Measurements from ENCODE around the gene SPDYE18.
"Not testable (repeated sequence)": the region's sequence is repeated elsewhere in the genome, so short reads cannot be mapped to it uniquely, and the experiment has no call there.

Gene SPDYE18

GRCh38 chr7:77062557-77062956 is at the start of gene SPDYE18:
Gene SPDYE18, minus strand, starts transcription at chr7:77062558. Its CDS starts 2,046 bp downstream, at chr7:77060512.
- not testable (repeated sequence) for H3K9ac ChIP-seq (ENCODE audit: low read length); H2AFZ ChIP-seq (ENCODE audit: low read depth, low read length, severe bottlenecking)

GRCh38 chr7:77108362-77108761 is 46.0 kb upstream of the SPDYE18 start:
- not testable (repeated sequence) for H3K9me3 ChIP-seq (ENCODE audit: insufficient read depth, low read length); H3K27me3 ChIP-seq (ENCODE audit: low read length); H3K36me3 ChIP-seq (ENCODE audit: low read length); H3K4me3 ChIP-seq (ENCODE audit: insufficient read depth, low read length, poor library complexity, severe bottlenecking); H3K9ac ChIP-seq (ENCODE audit: low read length); H2AFZ ChIP-seq (ENCODE audit: low read depth, low read length, severe bottlenecking); H3K27ac ChIP-seq (ENCODE audit: low read depth, low read length); H3F3A ChIP-seq (ENCODE audit: insufficient read depth); H4K20me1 ChIP-seq (ENCODE audit: low read depth, low read length); H3K4me2 ChIP-seq (ENCODE audit: low read depth, low read length, poor library complexity, severe bottlenecking); H3K79me2 ChIP-seq (ENCODE audit: insufficient read depth, low read length); H3K9me2 ChIP-seq (replicated peaks; ENCODE audit: insufficient read depth, low read length)

More at GRCh38 chr7:77062557-77062956, at the start of gene SPDYE18:
- not testable (repeated sequence) for H3K4me3 ChIP-seq (ENCODE audit: insufficient read depth, low read length, poor library complexity, severe bottlenecking); H3K9me3 ChIP-seq (ENCODE audit: insufficient read depth, low read length); H3K27ac ChIP-seq (ENCODE audit: low read depth, low read length); H3K4me2 ChIP-seq (ENCODE audit: low read depth, low read length, poor library complexity, severe bottlenecking); H3K79me2 ChIP-seq (ENCODE audit: insufficient read depth, low read length); H4K20me1 ChIP-seq (ENCODE audit: low read depth, low read length); H3F3A ChIP-seq (ENCODE audit: insufficient read depth); H3K9me2 ChIP-seq (replicated peaks; ENCODE audit: insufficient read depth, low read length); H3K36me3 ChIP-seq (ENCODE audit: low read length); H3K27me3 ChIP-seq (ENCODE audit: low read length)

GRCh38 chr7:77107659-77108058 is 45.3 kb upstream of the SPDYE18 start:
- not testable (repeated sequence) for H4K20me1 ChIP-seq (ENCODE audit: low read depth, low read length)

GRCh38 chr7:77105904-77106303 is 43.5 kb upstream of the SPDYE18 start:
- not testable (repeated sequence) for H3K79me2 ChIP-seq (ENCODE audit: insufficient read depth, low read length); H3K27me3 ChIP-seq (ENCODE audit: low read length); H3K9me2 ChIP-seq (replicated peaks; ENCODE audit: insufficient read depth, low read length); H3K4me3 ChIP-seq (ENCODE audit: insufficient read depth, low read length, poor library complexity, severe bottlenecking); H3K9me3 ChIP-seq (ENCODE audit: insufficient read depth, low read length); H3K36me3 ChIP-seq (ENCODE audit: low read length); H3K4me2 ChIP-seq (ENCODE audit: low read depth, low read length, poor library complexity, severe bottlenecking); H3K9ac ChIP-seq (ENCODE audit: low read length); H2AFZ ChIP-seq (ENCODE audit: low read depth, low read length, severe bottlenecking); H3K27ac ChIP-seq (ENCODE audit: low read depth, low read length); H3F3A ChIP-seq (ENCODE audit: insufficient read depth); H4K20me1 ChIP-seq (ENCODE audit: low read depth, low read length)

More at GRCh38 chr7:77107659-77108058, 45.3 kb upstream of the SPDYE18 start:
- H3K4me3 ChIP-seq (ENCODE audit: insufficient read depth, low read length, poor library complexity, severe bottlenecking); H2AFZ ChIP-seq (ENCODE audit: low read depth, low read length, severe bottlenecking); H3K36me3 ChIP-seq (ENCODE audit: low read length); H3K79me2 ChIP-seq (ENCODE audit: insufficient read depth, low read length); H3F3A ChIP-seq (ENCODE audit: insufficient read depth); H3K9me3 ChIP-seq (ENCODE audit: insufficient read depth, low read length); H3K4me2 ChIP-seq (ENCODE audit: low read depth, low read length, poor library complexity, severe bottlenecking); H3K27ac ChIP-seq (ENCODE audit: low read depth, low read length); H3K9me2 ChIP-seq (replicated peaks; ENCODE audit: insufficient read depth, low read length); H3K27me3 ChIP-seq (ENCODE audit: low read length); H3K9ac ChIP-seq (ENCODE audit: low read length): not testable (repeated sequence)

GRCh38 chr7:77102671-77103070 is 40.3 kb upstream of the SPDYE18 start:
- H3K4me2 ChIP-seq (ENCODE audit: low read depth, low read length, poor library complexity, severe bottlenecking); H3K27ac ChIP-seq (ENCODE audit: low read depth, low read length); H3K9me3 ChIP-seq (ENCODE audit: insufficient read depth, low read length); H3F3A ChIP-seq (ENCODE audit: insufficient read depth); H3K79me2 ChIP-seq (ENCODE audit: insufficient read depth, low read length); H3K27me3 ChIP-seq (ENCODE audit: low read length); H4K20me1 ChIP-seq (ENCODE audit: low read depth, low read length); H3K9ac ChIP-seq (ENCODE audit: low read length); H3K9me2 ChIP-seq (replicated peaks; ENCODE audit: insufficient read depth, low read length); H2AFZ ChIP-seq (ENCODE audit: low read depth, low read length, severe bottlenecking); H3K4me3 ChIP-seq (ENCODE audit: insufficient read depth, low read length, poor library complexity, severe bottlenecking); H3K36me3 ChIP-seq (ENCODE audit: low read length): not testable (repeated sequence)

GRCh38 chr7:77101187-77101586 is 38.8 kb upstream of the SPDYE18 start:
- not testable (repeated sequence) for H3K9me2 ChIP-seq (replicated peaks; ENCODE audit: insufficient read depth, low read length); H3K36me3 ChIP-seq (ENCODE audit: low read length); H3K4me3 ChIP-seq (ENCODE audit: insufficient read depth, low read length, poor library complexity, severe bottlenecking); H3K9ac ChIP-seq (ENCODE audit: low read length); H2AFZ ChIP-seq (ENCODE audit: low read depth, low read length, severe bottlenecking); H4K20me1 ChIP-seq (ENCODE audit: low read depth, low read length); H3K27me3 ChIP-seq (ENCODE audit: low read length); H3F3A ChIP-seq (ENCODE audit: insufficient read depth); H3K27ac ChIP-seq (ENCODE audit: low read depth, low read length); H3K4me2 ChIP-seq (ENCODE audit: low read depth, low read length, poor library complexity, severe bottlenecking); H3K9me3 ChIP-seq (ENCODE audit: insufficient read depth, low read length); H3K79me2 ChIP-seq (ENCODE audit: insufficient read depth, low read length)

- not testable (repeated sequence) for H3K4me3 ChIP-seq (ENCODE audit: insufficient read depth, low read length, poor library complexity, severe bottlenecking); H4K20me1 ChIP-seq (ENCODE audit: low read depth, low read length); H3K9me2 ChIP-seq (replicated peaks; ENCODE audit: insufficient read depth, low read length); H3K79me2 ChIP-seq (ENCODE audit: insufficient read depth, low read length); H2AFZ ChIP-seq (ENCODE audit: low read depth, low read length, severe bottlenecking); H3K9ac ChIP-seq (ENCODE audit: low read length); H3K27me3 ChIP-seq (ENCODE audit: low read length); H3K4me2 ChIP-seq (ENCODE audit: low read depth, low read length, poor library complexity, severe bottlenecking); H3K9me3 ChIP-seq (ENCODE audit: insufficient read depth, low read length); H3K36me3 ChIP-seq (ENCODE audit: low read length); H3F3A ChIP-seq (ENCODE audit: insufficient read depth); H3K27ac ChIP-seq (ENCODE audit: low read depth, low read length)
Measured at GRCh38 chr7:77100501-77100900, 38.1 kb upstream of the SPDYE18 start.

GRCh38 chr7:77092301-77092700 is 29.9 kb upstream of the SPDYE18 start:
- not testable (repeated sequence) for H3K36me3 ChIP-seq (ENCODE audit: low read length); H3K9me3 ChIP-seq (ENCODE audit: insufficient read depth, low read length); H4K20me1 ChIP-seq (ENCODE audit: low read depth, low read length); H3K79me2 ChIP-seq (ENCODE audit: insufficient read depth, low read length); H3K27ac ChIP-seq (ENCODE audit: low read depth, low read length); H3K4me2 ChIP-seq (ENCODE audit: low read depth, low read length, poor library complexity, severe bottlenecking); H3K9me2 ChIP-seq (replicated peaks; ENCODE audit: insufficient read depth, low read length); H3F3A ChIP-seq (ENCODE audit: insufficient read depth); H3K4me3 ChIP-seq (ENCODE audit: insufficient read depth, low read length, poor library complexity, severe bottlenecking); H3K27me3 ChIP-seq (ENCODE audit: low read length); H2AFZ ChIP-seq (ENCODE audit: low read depth, low read length, severe bottlenecking); H3K9ac ChIP-seq (ENCODE audit: low read length)
